HG02759 (cell line): ENCODE data around the gene FAM174B.

Experiments used
- ATAC-seq: cut with Tn5 transposase; IDR thresholded peaks from one replicate; pipeline ENCODE4 v1.9.1; 2021; ENCODE audit warnings: mild to moderate bottlenecking, moderate library complexity; ENCODE audit not compliant: unreplicated experiment

Gene FAM174B

DNA sequence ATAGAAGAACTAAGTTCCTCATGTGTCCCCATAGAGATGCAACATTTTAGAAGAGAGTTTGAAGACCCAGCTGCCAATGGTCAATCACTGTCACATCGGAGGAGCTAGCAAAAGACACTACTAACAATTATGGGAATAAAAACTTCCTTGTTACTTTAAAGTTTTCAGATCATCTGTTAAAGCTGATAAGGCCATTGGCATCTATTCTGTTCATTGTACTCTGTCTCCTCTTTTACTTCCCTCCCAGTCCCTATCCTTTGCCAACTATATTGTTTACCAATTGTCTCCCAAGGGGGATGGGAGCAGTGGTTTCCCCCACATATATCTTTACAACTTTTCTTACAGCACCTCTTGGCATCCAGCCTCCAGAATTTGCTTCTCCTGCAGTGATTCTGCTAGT lies 81.0 kb downstream of the FAM174B start:
- ATAC-seq = no peak

DNA sequence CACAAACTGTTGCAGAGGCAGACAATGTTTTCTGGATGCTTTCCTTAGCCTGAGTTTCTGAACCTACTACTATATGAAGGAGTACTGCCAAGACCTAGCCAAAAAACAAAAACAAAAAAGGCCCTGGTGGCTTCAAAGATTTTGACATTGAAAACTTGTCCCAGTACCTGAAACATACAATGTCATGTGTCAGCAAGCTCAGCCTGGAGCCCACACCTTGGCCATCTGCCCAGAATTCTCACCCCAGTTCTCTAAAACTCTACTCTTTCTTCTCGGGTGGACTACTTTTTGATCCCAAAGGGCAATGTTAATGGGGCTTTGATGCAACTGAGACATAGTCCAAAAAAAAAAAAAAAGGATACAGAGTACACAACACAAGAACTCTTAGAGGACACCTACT lies 81.4 kb downstream of the FAM174B start:
- no peak for ATAC-seq

DNA sequence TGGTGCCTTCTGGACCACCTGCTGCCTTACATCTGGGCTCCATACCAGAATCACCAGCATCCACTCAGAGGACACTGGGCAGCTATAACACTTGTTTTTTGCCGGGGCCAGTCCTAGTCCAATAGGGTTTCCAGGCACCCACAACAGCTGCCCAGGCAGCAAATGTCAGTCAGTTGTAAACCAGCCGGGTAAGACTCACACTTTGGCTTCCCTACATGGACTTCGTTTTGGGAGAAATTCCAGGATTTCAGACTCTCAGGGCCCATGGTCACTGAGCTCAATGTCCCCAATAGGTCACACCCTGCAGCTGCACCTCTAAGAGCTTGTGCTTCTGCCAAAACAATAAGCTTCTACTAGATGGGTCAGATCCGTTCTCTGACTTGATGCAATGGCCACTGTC lies 83.8 kb downstream of the FAM174B start:
- no peak for ATAC-seq

DNA sequence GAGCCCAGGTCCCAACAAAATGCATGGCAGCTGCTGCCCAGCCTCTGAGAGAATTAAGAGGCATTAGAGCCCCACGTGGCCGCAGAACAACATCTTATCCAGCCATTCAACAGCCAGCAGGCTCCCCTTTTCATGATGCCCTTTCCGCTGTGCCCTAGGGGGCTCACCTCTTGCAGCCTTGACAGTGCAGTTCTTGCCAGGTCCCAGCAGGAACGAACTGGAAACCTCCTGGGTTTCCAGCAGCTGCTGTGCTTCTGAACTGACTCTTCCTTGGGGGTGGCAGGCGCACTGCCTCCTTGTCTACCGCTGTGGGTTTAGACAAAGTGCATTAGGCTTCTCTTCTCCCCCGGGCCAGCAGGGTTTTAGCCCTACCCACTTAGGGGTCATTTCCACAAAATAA lies 85.2 kb downstream of the FAM174B start:
- ATAC-seq = no peak

DNA sequence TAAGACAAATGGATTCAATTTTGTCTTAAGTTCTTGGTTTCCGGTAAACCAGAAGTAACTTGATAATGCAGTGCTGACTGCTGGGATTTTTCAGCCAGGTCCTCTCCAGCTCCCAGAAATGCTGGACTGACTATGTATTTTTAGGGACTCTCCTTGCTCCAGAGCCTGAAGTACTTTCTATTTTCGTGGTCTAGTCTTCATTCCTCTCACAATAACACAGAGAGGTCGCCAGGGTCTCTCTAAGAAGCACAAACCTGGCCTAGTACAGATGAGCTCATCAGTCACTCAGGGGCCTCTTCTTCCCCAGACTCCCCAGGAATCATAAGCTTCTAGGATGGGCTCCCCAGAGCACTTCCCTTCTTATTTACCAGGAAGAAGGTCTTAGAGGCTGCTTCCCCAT lies 85.8 kb downstream of the FAM174B start:
- ATAC-seq = no peak
